HG03520 (cell line): ENCODE results near the gene TASL.
"Not testable (repeated sequence)": the region's sequence is repeated elsewhere in the genome, so short reads cannot be mapped to it uniquely, and the experiment has no call there.

Experiments
- ATAC-seq: cut with Tn5 transposase; IDR thresholded peaks from one replicate; pipeline ENCODE4 v1.9.1; 2021; ENCODE audit warnings: mild to moderate bottlenecking, moderate library complexity; ENCODE audit not compliant: unreplicated experiment

TASL gene

GRCh38 chrX:30577362-30577991 is at the start of gene TASL:
Gene TASL, minus strand, starts transcription at chrX:30577766. Its CDS starts 17,411 bp downstream, at chrX:30560355.
- ATAC-seq: peak; percentile 79

- ATAC-seq: no peak
These were observed 48.8 kb upstream of the TASL start for GRCh38 chrX:30626402-30626801.

- no peak for ATAC-seq
These were observed 44.8 kb upstream of the TASL start for GRCh38 chrX:30622361-30622760.

GRCh38 chrX:30620980-30621618 is 43.5 kb upstream of the TASL start:
- ATAC-seq: no peak

- no peak for ATAC-seq
These were observed 42.6 kb upstream of the TASL start for GRCh38 chrX:30620125-30620524.

- ATAC-seq: no peak
These were observed 40.7 kb upstream of the TASL start for GRCh38 chrX:30618160-30618765.

- ATAC-seq: peak; percentile 64
These were observed 37.7 kb upstream of the TASL start for GRCh38 chrX:30615229-30615628.

- no peak for ATAC-seq
These were observed 36.2 kb upstream of the TASL start for GRCh38 chrX:30613721-30614120.

GRCh38 chrX:30612250-30612655 is 34.7 kb upstream of the TASL start:
- no peak for ATAC-seq

GRCh38 chrX:30610026-30610425 is 32.5 kb upstream of the TASL start:
- ATAC-seq: no peak

- no peak for ATAC-seq
These were observed 29.6 kb upstream of the TASL start for GRCh38 chrX:30607155-30607554.

GRCh38 chrX:30600269-30601176 is 23.0 kb upstream of the TASL start:
- not testable (repeated sequence) for ATAC-seq

- peak; percentile 90 for ATAC-seq
These were observed 19.8 kb upstream of the TASL start for GRCh38 chrX:30597216-30598012.

- no peak for ATAC-seq
These were observed 16.1 kb upstream of the TASL start for GRCh38 chrX:30593440-30594200.

GRCh38 chrX:30592831-30593230 is 15.3 kb upstream of the TASL start:
- no peak for ATAC-seq

GRCh38 chrX:30590368-30590767 is 12.8 kb upstream of the TASL start:
- no peak for ATAC-seq

- no peak for ATAC-seq
These were observed 11.8 kb upstream of the TASL start for GRCh38 chrX:30589146-30589888.

GRCh38 chrX:30586516-30586915 is 8.9 kb upstream of the TASL start:
- no peak for ATAC-seq

GRCh38 chrX:30582664-30583063 is 5.1 kb upstream of the TASL start:
- ATAC-seq: no peak
